ENCODE data around the gene CLMP. TPM values are rescaled to one million over a fixed set of nuclear protein-coding genes. Genes with fewer than 3 reads are reported as not detected.

Gene CLMP
- total and polyA plus RNA-seq, 2 donors (not counting 1 experiment from before 2014, with no cell fraction given) = 0.01 TPM; not detected in 1

DNA sequence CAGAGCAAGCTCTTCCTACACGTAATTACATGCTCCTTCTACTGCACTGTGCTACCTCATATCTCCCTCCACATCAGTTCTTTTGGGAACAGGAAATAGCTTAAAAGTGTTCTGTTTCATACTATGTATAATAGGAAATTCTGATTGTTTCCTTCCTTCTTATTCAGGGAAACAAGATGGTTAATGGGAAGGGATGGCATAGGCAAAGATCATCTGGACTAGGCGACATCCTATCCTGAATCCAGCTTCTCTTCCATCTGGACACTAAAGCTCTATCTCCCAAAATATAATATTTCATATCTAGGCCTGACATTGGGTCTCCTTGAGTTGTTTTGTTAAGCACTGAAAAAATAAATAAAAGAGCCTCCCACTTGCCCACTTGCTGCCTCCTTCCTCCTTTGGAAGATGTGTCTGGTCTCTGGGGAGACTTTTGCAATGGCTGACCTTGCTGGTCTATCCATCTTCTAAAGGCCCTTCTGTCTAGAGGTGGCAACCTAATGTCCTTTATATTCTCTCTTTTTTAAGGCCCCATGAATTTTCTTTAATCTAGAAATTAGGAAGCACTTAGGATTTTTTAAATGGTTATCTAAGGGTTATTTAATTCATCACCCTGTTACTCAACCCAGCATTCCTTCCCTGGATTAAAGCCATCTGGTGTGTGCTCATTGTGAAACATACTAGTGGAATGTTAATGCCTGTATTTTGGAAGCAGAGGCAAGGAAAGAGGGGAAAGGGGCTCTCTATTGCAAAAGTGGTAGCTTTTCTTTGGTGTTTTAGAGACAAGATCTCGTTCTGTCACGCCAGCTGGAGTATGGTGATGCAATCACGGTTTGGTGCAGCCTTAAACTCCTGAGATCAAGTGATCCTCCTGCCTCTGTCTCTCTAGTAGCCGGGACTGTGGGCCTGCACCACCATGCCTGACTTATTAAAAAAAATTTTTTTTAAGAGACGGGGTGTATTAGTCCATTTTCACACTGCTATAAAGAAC lies 20.6 kb downstream of the CLMP start:
- Histone ChIP-seq H3K9ac (ENCODE audit: low read length) (no peak overlapping the region), H2AFZ (ENCODE audit: insufficient read depth, low read depth, low read length, poor library complexity, severe bottlenecking) (no peak overlapping the region), H3K9me3 (ENCODE audit: control extremely low read depth in 1 of 3, control insufficient read depth in 2 of 3, insufficient read depth in 1 of 3, low read length in 2 of 3) (no peaks in the 10 kb centered on the region), H3K36me3 (replicated peaks in 1 of 2; ENCODE audit: control extremely low read depth in 1 of 2, control insufficient read depth in 1 of 2, extremely low read depth in 1 of 2, insufficient read depth in 2 of 2, low read length in 1 of 2) (no peaks in the 10 kb centered on the region), H3K27me3 (replicated peaks in 1 of 4; ENCODE audit: control extremely low read depth in 1 of 4, control insufficient read depth in 3 of 4, insufficient read depth in 4 of 4, low read length in 3 of 4) (no peaks in the 10 kb centered on the region), H4K20me1 (ENCODE audit: control insufficient read depth, insufficient read depth, low read length, poor library complexity, severe bottlenecking) (no peaks in the 10 kb centered on the region), H3K4me3 (ENCODE audit: control extremely low read depth in 1 of 5, extremely low read depth in 1 of 5, insufficient read depth in 1 of 5, low read depth in 2 of 5, low read length in 4 of 5) (no peak overlapping the region), H3K27ac (ENCODE audit: low read length in 2 of 2) (no peak overlapping the region), H3K4me2 (replicated peaks; ENCODE audit: low read depth, low read length, poor library complexity, severe bottlenecking) (no peak overlapping the region), H3K4me1 (ENCODE audit: control insufficient read depth in 2 of 2, insufficient read depth in 2 of 2, low read length in 2 of 2) (no peaks in the 10 kb centered on the region), H3K79me2 (ENCODE audit: control insufficient read depth, insufficient read depth, low read length) (no peaks in the 10 kb centered on the region)
- DNase-seq (no peak), ATAC-seq (ENCODE audit: low read depth) (no peak)
- WGBS (ENCODE audit: insufficient coverage) = 90% methylated on average over 4 of the region's 7 CpGs
- H3K4me3 Mint-ChIP-seq = no peak overlapping the region
- intact Hi-C loops (cut with micrococcal nuclease) = no loop called here
- ChIA-PET POLR2A (no interaction called here), CTCF (no interaction called here)
- H3K27ac Mint-ChIP-seq = no peak overlapping the region
- peaks cover 13% of the 10 kb centered on the region for H3K27me3 Mint-ChIP-seq
- TF ChIP-seq, protein P1, sequence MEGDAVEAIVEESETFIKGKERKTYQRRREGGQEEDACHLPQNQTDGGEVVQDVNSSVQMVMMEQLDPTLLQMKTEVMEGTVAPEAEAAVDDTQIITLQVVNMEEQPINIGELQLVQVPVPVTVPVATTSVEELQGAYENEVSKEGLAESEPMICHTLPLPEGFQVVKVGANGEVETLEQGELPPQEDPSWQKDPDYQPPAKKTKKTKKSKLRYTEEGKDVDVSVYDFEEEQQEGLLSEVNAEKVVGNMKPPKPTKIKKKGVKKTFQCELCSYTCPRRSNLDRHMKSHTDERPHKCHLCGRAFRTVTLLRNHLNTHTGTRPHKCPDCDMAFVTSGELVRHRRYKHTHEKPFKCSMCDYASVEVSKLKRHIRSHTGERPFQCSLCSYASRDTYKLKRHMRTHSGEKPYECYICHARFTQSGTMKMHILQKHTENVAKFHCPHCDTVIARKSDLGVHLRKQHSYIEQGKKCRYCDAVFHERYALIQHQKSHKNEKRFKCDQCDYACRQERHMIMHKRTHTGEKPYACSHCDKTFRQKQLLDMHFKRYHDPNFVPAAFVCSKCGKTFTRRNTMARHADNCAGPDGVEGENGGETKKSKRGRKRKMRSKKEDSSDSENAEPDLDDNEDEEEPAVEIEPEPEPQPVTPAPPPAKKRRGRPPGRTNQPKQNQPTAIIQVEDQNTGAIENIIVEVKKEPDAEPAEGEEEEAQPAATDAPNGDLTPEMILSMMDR (IDR thresholded peaks at IDR 0.05) = no peak
- H3K4me1 Mint-ChIP-seq = no peaks in the 10 kb centered on the region
- H3K9me3 Mint-ChIP-seq (ENCODE audit: insufficient read depth) = no peaks in the 10 kb centered on the region

DNA sequence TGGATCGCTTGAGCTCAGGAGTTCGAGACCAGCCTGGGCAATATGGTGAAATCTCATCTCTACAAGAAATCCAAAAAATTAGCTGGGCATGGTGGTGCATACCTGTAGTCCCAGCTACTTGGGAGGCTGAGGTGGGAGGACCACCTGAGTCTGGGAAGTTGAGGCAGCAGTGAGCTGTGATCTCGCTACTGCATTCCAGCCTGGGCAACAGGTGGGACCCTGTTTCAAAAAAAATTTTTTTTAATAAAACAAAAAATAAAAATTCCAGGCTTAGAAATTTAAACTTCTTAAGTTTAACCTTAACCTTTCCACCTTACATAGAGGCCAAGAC lies 21.2 kb downstream of the CLMP start:
- CTCF ChIA-PET = no interaction called here
- no peak overlapping the region for H3K27ac Mint-ChIP-seq

More for the DNA sequence above, 21.2 kb downstream of the CLMP start:
- Histone ChIP-seq H3K4me1 (ENCODE audit: control insufficient read depth in 2 of 2, insufficient read depth in 2 of 2, low read length in 2 of 2) (no peaks in the 10 kb centered on the region), H3K79me2 (ENCODE audit: control insufficient read depth, insufficient read depth, low read length) (no peaks in the 10 kb centered on the region), H3K9me3 (ENCODE audit: control extremely low read depth in 1 of 3, control insufficient read depth in 2 of 3, insufficient read depth in 1 of 3, low read length in 2 of 3) (no peaks in the 10 kb centered on the region), H2AFZ (ENCODE audit: insufficient read depth, low read depth, low read length, poor library complexity, severe bottlenecking) (no peak overlapping the region), H3K4me3 (ENCODE audit: control extremely low read depth in 1 of 5, extremely low read depth in 1 of 5, insufficient read depth in 1 of 5, low read depth in 2 of 5, low read length in 4 of 5) (no peak overlapping the region), H3K36me3 (replicated peaks in 1 of 2; ENCODE audit: control extremely low read depth in 1 of 2, control insufficient read depth in 1 of 2, extremely low read depth in 1 of 2, insufficient read depth in 2 of 2, low read length in 1 of 2) (no peaks in the 10 kb centered on the region), H3K9ac (ENCODE audit: low read length) (no peak overlapping the region), H3K4me2 (replicated peaks; ENCODE audit: low read depth, low read length, poor library complexity, severe bottlenecking) (no peak overlapping the region), H3K27ac (ENCODE audit: low read length in 2 of 2) (no peak overlapping the region), H4K20me1 (ENCODE audit: control insufficient read depth, insufficient read depth, low read length, poor library complexity, severe bottlenecking) (no peaks in the 10 kb centered on the region), H3K27me3 (replicated peaks in 1 of 4; ENCODE audit: control extremely low read depth in 1 of 4, control insufficient read depth in 3 of 4, insufficient read depth in 4 of 4, low read length in 3 of 4) (no peaks in the 10 kb centered on the region)
- intact Hi-C loops (cut with micrococcal nuclease) = no loop called here
- Mint-ChIP-seq H3K4me1 (no peaks in the 10 kb centered on the region), H3K27me3 (peaks cover 9% of the 10 kb centered on the region), H3K9me3 (ENCODE audit: insufficient read depth) (no peaks in the 10 kb centered on the region), H3K4me3 (no peak overlapping the region)
- DNase-seq = no peak
- 40% methylated on average over 1 of the region's 3 CpGs for WGBS (ENCODE audit: insufficient coverage)
- TF ChIP-seq, protein P1 (IDR thresholded peaks at IDR 0.05) = no peak
- no peak for TF ChIP-seq EZH2 (IDR thresholded peaks at IDR 0.05; ENCODE audit: borderline replicate concordance, insufficient read depth, low read depth, low read length, poor library complexity, severe bottlenecking)
- no peak for ATAC-seq (ENCODE audit: low read depth)
- POLR2A ChIA-PET = no interaction called here

Measured in B cell (primary cell).